Activated effector memory CD4-positive, alpha-beta T cell treated with anti-CD3 and anti-CD28 coated beads, Interleukin-2, amount 50 U/mL, for 16 hours (primary cell): ENCODE data around the gene MAP3K5.

Source experiments
- DNase-seq: peaks from one replicate; pipeline ENCODE4 v3.0.0-alpha.2; 2020

MAP3K5 gene

DNA sequence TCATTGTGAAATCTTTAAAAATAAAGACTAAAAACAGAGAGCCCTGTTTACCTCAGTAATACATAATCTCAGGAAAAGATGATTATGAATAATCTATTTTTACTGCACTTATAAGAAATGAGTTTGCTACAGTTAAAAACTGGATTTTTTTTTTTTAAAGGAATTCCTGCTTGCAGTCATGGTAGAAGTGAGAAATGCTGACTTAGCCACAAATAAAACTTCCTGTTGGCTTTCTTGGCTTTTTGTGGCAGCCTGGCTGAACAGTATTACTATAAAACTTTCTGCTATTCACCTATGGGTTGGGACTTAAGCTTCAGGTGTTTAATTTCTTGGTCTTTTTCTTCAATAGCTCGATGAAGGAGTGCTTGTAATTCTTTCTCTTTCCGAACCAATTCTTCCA lies 230.1 kb downstream of the MAP3K5 start:
- DNase-seq, result no peak

DNA sequence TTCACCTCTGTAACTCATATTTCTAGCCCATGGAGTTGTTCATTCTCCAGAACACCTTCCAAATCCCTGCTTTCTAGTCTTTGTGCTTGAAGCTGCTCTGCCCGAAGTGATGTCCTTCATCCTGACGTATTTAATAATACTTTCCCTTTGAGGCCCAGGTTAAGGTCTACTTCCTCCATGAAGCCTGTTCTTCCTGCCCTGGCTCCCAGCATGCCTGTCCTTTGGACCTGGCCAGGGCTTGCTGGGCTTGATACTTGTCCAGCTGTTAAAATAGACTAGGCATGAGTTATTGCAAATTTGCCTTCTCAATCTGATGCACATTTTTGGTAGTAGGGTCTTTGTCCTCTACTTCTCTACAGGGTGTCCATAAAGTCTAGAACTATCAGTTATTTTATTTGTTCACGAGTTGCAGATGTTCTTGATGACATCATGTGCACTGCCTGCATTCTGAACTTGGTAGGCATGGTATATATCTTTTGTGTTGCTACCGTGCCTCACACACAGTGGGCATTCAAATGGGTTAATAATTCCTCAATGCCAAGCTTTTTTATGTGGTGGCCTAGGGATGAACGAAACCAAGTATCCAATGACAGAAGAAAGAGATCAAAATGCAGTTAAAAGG lies 239.0 kb downstream of the MAP3K5 start:
- DNase-seq, result no peak

DNA sequence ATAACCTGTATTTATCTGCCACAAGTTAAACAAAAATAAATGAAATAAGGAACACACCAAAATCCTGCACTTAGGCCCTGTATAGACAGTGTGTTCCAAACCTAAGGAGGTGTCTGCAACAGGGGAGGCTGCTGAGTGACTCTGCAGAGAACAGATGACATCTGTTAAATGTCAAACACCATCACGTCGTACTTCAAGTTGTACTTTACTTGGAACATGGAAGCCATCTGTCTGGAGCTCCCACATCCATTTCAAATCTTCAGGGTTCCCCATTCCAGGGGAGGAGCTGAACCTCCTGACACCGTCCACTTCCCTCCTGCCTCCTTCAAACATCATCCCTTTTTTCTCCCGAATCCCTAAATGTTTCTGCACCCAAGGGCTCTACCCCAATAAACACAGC lies 240.2 kb downstream of the MAP3K5 start:
- no peak for DNase-seq

GRCh38 chr6:136551103-136551502 lies 241.2 kb downstream of the MAP3K5 start:
- DNase-seq, result no peak

DNA sequence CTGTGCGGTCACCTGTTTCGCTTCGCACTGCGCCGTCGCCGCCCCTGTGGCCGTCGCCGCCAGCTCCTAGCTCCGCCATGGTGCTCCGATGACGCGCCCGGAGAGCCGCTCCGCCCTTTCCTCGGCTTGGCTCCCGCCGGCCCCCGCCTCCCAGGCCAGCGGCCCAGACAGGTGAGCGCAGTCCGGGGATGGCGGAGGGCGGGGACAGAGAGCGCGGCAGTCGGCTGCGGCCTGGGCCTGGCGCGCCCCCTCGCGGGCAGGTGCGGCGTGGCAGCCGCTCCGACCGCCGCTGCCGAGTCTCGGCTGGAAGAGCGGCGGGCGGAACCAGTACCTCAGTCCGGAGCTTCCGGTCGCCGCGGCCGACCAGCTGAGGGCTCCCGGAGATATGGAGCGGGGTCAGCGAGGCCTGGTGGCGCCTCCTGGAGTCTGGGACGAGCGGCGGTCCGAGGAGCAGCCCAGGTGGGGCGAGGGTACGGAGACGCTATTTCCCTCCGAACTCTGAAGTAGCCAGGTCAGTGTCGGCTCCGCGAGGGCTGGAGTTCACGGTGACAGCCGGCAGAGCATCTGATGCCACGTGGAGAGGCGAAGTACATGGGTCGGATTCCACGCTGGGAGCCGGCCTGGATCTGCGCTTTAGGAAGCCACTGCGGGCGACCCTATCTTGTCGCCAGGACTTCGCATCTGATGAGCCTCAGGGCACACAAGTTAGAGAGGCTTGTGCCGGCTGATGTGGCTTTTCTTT lies 241.8 kb downstream of the MAP3K5 start, which contains the start of gene MAP7:
Gene MAP7 (minus strand): TSS at position 93 of the 742 bp plus-strand sequence. CDS start 14 bp downstream, at position 79.
- peak; percentile 89 for DNase-seq

DNA sequence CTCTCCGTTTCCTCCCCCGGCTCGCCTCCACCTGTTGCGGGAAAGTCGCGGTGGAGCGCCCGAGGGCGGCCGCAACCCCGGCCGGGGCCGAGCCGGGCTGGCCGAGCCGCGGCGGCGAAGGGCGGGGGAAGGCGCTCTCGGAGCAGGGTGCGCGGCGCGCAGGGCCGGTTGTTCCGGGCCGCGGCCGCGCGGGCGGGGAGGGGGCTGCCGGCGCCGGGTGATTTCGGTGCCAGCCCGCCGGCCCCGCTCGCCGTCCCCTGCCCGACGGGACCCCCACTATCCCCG lies 242.3 kb downstream of the MAP3K5 start:
- DNase-seq, result peak; percentile 64

DNA sequence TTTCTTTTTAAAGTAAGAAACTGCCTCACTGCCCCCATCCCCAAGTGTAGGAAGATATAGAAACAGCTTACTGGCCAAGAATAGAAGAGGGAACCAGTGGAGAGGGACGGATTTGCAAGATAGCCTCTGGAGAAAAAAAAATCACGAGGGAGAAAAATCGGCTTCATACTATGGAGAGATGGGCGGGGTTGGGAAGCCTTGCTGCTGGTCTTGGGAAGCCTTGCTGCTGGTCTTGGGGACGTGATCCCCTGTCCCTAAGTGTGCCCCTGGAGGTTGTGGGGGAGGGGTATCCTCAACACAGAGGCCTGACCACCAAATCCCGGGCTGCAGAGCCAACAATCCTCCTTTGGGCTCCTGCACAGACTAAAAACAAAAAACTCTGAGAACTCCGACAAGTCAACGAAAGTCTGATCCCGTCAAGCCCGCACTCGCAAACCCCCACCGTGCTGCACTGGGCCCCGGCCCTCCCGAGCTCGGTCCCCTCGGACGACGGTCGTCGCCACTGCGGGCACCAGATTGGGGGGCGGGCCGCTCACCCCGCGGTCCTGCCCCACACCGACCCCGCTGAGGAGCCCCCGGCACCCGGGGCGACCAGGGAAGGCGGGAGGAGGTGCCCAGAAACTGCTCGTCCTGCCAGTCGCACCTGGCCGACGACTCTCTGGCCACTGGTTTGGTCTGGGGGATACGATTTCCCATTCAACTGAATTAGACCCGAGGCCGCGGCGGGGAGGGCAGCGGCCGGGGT lies 242.8 kb downstream of the MAP3K5 start:
- no peak for DNase-seq

DNA sequence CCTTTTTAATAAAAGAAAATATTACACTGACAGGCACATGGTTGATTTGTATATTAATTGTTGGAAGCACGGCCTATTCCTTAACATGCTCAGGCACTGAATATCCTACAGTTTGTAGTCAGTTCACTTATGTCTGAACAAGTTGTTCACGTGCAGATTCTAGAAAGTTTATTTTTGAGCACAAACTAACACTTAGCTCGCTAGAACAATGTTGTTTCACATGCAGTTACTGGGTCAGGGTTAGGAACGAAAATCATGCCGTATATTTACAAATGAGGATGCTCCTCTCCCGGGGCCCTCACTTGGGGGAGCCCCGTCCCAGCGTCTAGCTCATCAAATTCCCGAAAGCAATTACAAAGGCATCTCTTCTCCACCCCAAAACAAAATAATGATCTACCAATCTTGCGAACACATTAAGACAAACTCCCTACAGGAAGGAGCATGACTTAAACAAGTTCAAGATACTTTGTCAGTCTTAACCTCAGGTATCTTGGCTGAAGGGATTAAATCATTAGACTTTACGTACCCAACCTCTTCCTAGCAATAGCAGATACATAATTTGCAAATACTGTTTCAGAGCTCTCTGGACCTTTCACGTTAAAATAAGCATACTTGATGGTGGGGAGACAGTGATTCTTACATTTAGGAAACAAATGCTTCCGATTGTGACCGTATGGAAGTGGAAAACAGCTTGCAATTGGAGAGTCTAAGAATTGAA lies 243.5 kb downstream of the MAP3K5 start:
- DNase-seq, result no peak

- no peak for DNase-seq
These were observed 244.4 kb downstream of the MAP3K5 start for GRCh38 chr6:136547871-136548270.

DNA sequence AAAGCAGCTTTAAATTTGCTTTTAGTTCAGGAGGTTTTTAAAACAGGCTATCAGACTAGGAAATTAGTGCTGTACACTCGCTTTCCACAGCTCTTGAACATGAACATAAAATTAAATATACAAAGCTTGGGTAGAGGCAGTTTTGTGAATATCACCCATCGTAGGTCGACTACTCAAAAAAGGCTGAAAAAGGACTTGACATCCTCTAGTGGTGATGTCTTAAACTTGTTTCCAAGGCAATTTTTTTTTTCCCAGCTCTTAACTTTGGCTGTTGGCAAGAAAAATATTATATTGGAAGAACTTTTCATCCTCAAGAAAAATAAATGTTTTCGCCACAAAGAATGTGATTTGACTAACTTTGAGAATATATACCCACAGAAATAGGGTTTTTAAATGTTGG lies 244.9 kb downstream of the MAP3K5 start:
- DNase-seq, result no peak

DNA sequence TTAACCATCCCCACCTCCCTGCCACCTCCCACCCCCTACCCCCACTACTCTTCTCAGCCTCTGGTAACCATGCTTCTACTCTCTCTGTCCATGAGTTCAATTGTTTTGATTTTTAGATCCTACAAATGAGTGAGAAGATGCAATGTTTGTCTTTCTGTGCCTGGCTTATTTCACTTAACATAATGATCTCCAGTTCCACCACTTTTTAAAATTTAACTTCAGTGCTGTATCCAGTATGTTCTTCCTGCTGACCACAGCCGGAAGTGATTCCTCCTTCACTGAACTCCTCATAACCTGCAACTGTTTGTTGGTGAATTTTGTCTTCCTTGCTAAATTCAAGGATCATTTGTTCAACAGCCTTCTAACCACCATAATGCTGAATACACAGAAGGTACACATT lies 245.9 kb downstream of the MAP3K5 start:
- DNase-seq, result no peak

DNA sequence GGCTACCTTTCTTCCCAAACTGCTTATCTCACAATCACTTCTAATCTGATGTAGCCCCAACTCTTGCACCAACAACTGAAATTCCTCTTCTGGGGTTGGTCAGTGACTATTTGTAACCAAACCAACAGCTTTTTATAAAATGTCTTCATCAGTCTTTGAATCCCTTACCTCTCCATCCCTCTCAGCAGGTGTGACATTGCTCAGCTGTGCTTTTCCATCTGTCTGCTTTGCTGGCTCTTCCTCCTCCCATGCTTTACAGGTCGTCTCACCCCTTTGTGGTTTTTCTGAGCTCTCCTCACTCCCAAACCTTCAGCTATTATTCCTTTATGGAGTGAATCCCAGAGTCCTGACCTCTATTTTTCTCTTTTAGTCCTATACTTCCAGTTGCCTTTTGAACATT lies 248.0 kb downstream of the MAP3K5 start:
- no peak for DNase-seq

DNA sequence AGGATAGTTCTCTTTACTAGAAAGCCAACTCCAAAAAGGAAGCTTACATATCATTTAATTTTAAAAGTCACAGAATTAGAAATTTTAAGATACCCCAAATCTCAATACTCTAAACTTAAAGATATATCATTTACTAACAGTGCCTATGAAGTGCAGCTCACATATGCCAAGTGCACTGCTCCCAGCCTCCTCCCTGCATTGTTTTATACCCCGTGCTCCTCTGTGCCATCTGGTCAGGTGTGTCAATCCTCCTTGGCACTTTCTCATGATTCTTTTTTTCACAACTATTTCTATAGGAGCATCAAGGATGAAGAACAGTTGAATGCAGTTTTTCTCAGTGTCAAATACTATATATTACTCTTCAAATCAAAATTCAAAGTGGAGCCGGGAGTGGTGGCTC lies 250.9 kb downstream of the MAP3K5 start:
- no peak for DNase-seq

- DNase-seq, result no peak
These were observed 252.2 kb downstream of the MAP3K5 start for GRCh38 chr6:136539967-136540652.

- no peak for DNase-seq
These were observed 253.4 kb downstream of the MAP3K5 start for GRCh38 chr6:136538836-136539235.

GRCh38 chr6:136535880-136536650 lies 256.2 kb downstream of the MAP3K5 start:
- DNase-seq, result no peak

- no peak for DNase-seq
These were observed 257.1 kb downstream of the MAP3K5 start for GRCh38 chr6:136535017-136535765.

GRCh38 chr6:136534268-136534667 lies 258.0 kb downstream of the MAP3K5 start:
- DNase-seq, result no peak

GRCh38 chr6:136533487-136533886 lies 258.8 kb downstream of the MAP3K5 start:
- DNase-seq, result no peak

DNA sequence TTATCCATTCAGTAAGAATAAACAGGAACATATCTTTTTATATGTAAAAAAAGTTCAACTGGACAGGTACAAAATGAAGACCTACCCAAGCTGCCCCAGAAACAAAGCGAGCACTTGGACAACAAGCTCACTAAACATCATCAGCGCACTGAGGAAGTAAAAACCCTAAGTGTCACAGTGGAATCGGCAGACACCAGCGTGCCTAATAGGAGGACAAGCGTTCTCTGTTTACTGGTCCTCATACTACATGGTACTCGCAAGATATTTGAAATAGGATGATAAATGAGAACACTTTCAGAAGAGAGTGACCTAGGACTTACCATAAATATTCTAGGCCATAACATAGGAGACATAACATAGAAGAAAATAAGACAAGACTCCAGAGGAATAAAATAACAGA lies 260.2 kb downstream of the MAP3K5 start:
- no peak for DNase-seq

- no peak for DNase-seq
These were observed 262.6 kb downstream of the MAP3K5 start for GRCh38 chr6:136529710-136530109.
